IPS-18c (cell line): ENCODE results near the gene DLAT.
A peak's percentile ranks its signal among the peaks of the same experiment; 100 is the strongest.
"Not testable (repeated sequence)": the region's sequence is repeated elsewhere in the genome, so short reads cannot be mapped to it uniquely, and the experiment has no call there.

Experiments used
- H3K4me3 ChIP-seq: 2 replicates; pipeline ENCODE4 v1.7.0; 2013; ENCODE audit warnings: low read depth, mild to moderate bottlenecking, low read length, moderate library complexity; ENCODE audit not compliant: insufficient read depth
- H3K9me3 ChIP-seq: one replicate; pipeline ENCODE4 v1.6.1; 2013; ENCODE audit warnings: mild to moderate bottlenecking, low read length, moderate library complexity; ENCODE audit not compliant: control insufficient read depth, insufficient read depth

The DLAT gene

GRCh38 chr11:111999111-111999510 lies 26.1 kb upstream of the DLAT start:
- Histone ChIP-seq H3K9me3 (peaks cover 2% of the 10 kb centered on the region), H3K4me3 (no peak overlapping the region)

DNA sequence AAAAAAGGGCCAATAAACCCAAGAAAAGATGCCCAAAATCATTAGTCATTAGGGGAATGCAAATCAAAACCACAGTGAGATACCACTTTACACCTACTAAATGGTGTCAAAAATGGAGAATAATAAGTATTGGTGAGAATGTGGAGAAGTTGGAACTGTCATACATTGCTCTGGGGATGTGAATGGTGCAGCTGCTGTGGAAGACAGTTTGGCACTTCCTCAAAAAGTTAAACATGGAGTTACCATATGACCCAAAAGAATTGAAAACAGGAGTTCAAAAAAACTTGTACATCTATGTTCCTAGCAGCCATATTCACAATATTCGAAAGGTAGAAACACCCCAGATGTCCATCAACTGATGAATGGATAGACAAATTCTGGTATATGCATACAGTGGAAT lies 24.5 kb upstream of the DLAT start:
- Histone ChIP-seq H3K4me3 (no peak overlapping the region), H3K9me3 (peaks cover 2% of the 10 kb centered on the region)

DNA sequence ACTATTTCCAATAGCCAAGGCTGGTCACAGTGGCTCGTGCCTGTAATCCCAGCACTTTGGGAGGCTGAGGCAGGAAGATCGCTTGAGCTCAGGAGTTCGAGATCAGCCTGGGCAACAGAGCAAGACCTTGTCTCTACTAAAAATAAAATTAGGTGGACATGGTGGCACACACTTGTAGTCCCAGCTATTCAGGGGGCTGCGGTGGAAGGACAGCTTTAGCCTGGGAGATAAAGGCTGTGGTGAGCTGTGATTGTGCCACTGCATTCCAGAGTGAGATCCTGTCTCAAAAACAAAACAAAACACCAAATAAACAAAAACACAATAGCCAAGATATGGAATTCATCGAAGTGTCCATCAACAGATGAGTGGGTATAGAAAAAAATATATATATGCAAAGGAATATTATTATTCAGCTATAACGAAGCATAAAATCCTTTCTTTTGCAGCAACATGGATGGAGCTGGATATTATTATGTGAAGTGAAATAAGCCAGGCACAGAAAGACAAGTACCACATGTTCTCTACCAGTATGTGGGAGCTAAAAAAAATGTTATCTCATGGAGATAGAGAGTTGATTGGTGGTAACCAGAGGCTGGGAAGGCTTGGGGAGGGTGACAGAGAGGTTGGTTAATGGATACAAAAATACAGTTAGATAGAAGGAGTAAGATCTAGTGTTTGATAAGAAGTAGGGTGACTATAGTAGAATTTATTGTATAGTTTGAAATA lies 22.6 kb upstream of the DLAT start:
- Histone ChIP-seq H3K4me3 (no peak overlapping the region), H3K9me3 (peaks cover 5% of the 10 kb centered on the region)

DNA sequence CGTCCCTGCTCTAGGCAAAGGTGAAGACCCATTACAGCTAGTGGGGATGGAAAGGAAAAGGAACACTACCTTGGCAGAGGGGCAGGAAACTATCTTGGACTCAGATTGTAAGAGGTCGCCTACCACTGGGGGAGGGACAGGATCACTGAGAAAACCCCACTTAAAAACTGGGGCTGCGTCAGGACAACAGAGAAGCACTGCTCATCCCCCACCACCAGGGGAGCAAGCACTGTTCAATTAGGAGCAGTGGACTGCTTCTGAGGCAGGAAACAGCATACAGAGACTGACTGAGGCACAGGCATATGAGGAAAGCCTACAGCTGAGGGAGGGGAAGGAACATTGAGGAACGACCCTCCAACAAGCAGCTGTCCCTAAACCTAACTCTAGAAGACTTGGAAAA lies 20.8 kb upstream of the DLAT start:
- no peak overlapping the region for H3K4me3 ChIP-seq
- peaks cover 5% of the 10 kb centered on the region for H3K9me3 ChIP-seq

- Histone ChIP-seq H3K4me3 (no peak overlapping the region), H3K9me3 (peaks cover 5% of the 10 kb centered on the region)
These were observed 19.6 kb upstream of the DLAT start for GRCh38 chr11:112005422-112006094.

GRCh38 chr11:112006095-112006441 lies 19.1 kb upstream of the DLAT start:
- H3K4me3 ChIP-seq, H3K9me3 ChIP-seq: not testable (repeated sequence)

GRCh38 chr11:112011451-112011850 lies 13.8 kb upstream of the DLAT start:
- H3K9me3 ChIP-seq, result not testable (repeated sequence)

GRCh38 chr11:112012874-112013273 lies 12.3 kb upstream of the DLAT start:
- Histone ChIP-seq H3K4me3 (no peak overlapping the region), H3K9me3 (no peaks in the 10 kb centered on the region)

More at GRCh38 chr11:112011451-112011850, 13.8 kb upstream of the DLAT start:
- H3K4me3 ChIP-seq, result not testable (repeated sequence)

DNA sequence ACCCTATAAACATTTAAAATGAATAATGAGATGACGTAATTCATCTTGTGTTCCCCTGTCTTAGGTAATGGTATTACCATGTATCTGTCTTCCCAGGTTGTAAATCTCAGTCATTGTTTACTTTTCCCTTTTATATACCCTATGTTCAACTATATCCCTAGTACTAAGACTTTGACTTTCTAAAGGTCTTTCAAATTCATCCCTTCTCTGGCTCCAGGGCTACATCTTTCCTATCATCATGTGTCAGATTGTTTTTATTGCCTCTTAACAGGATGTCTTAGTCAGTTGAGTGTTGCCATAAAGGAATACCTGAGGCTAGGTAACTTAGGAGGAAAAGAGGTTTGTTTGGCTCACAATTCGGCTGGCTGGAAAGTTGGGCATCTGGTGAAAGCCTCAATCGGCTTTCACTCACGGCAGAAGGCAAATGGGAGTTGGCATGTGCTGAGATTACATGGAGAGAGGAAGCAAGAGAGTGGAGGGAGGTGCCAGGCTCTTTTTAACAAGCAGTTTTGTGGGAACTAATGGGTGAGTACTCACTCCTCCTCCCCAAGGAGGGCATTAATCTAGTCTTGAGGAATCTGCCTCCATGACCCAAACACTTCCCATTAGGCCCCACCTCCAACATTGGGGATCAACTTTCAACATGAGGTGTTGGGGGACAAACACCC lies 11.6 kb upstream of the DLAT start:
- no peaks in the 10 kb centered on the region for H3K9me3 ChIP-seq
- no peak overlapping the region for H3K4me3 ChIP-seq

DNA sequence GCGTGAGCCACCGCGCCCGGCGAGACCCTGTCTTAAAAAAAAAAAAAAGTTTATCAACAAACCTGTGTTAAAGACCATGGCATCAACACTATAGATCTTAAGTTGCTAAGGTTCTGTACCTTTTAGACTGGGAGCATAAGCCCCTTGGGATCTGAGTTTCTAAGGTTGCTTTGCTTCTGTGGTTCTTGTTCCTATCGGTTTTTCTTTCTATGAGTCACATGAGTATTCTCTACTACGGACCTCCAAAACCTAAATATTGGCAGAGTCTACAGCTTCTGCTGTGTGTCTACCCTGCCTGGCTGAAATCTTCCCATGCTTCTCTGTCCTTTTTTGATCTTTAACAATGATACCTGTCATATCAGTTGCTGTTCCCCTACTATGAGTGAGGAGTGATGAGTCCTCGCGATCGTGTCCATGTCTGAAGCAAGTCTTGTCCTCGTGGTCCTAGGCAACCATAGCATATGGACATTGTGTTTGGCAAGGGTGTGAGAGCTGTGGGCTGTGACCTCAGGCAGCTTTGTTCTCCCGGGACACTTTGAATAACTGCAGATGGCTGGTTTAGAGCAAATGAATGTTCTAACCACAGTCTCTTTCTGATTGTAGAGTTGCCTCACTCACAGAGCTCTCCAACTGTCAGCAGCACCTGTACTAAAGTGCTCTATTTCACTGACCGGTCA lies 9.0 kb upstream of the DLAT start:
- Histone ChIP-seq H3K9me3 (no peaks in the 10 kb centered on the region), H3K4me3 (no peak overlapping the region)

DNA sequence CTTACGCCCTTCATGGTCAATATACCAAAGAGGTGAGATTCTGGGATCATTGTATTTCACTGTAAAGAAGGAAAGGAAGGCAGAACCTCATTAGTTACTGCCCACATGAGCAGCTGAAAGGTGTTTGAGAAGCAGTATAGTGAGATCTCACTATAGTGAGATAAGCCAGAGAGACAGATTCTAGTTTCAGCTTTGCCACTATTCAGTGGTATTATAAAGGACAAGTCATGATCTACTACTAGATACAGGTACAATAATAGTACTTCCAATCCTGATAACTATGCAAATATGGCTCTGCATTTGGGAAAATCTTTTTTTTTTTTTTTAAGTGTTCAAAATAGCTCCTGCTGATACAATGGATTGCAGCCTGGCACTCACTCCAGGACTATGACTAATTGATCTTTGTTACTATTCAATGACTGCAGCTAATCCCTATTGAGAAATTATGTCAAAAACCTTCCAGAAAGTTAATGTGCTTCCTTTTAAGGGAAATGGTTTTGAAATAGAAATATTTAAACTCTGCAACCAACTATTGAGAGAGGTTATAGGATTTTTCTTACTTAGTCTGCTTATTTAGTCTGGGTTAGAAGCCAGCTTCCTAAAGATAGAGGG lies 8.3 kb upstream of the DLAT start:
- Histone ChIP-seq H3K9me3 (no peaks in the 10 kb centered on the region), H3K4me3 (no peak overlapping the region)

GRCh38 chr11:112017538-112017937 lies 7.7 kb upstream of the DLAT start:
- Histone ChIP-seq H3K9me3 (no peaks in the 10 kb centered on the region), H3K4me3 (no peak overlapping the region)

DNA sequence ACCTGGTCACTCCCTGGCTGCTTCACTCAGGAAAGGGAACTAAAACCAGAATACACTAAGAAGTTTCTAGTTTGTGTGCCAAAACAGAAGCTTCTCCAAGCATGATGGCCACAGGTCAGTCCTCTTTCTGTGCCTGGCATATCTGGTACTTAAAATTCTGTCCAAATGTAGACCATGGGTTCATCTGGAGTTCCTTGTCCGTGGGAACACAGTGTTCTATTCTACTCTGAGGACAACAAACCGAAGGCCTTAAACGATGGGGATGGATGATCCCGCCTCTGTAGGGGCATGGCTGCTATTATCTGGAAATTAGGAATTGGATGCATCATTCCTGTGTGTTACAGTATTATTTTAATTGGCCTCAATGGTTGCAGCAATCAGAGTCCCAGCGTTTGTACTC lies 6.1 kb upstream of the DLAT start:
- Histone ChIP-seq H3K9me3 (no peaks in the 10 kb centered on the region), H3K4me3 (no peak overlapping the region)

- Histone ChIP-seq H3K9me3 (no peaks in the 10 kb centered on the region), H3K4me3 (no peak overlapping the region)
These were observed 2.1 kb upstream of the DLAT start for GRCh38 chr11:112023104-112023503.

DNA sequence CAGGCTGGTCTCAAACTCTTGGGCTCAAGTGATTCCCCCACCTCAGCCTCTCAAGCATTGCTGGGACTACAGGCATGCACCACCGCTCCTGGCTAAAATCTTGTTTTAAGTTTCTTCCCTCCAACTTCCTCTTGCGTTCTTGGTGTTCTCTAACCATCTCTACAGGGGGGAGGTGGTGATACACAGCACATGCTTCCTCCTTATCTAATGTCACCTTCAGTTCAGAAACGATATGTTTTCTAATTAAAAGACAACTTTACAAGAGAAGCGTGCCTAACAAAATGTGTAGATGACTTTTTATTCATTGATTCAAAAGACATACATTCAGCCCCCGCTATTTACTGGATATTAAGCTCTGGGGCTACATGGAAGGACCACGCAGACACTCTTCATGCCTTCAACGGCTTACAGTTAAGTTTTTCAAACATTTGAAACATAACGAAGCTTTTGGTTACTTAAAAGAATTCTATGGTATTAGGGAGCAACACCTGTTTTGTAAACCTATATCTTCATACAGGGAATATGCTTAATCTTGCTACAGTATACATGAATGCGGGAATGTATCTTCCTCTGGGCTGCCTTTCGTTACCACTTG lies 933 bp upstream of the DLAT start:
- peak overlapping the region; percentile 95 for H3K4me3 ChIP-seq
- no peaks in the 10 kb centered on the region for H3K9me3 ChIP-seq

GRCh38 chr11:112025707-112026106 lies 499 bp downstream of the DLAT start:
- no peaks in the 10 kb centered on the region for H3K9me3 ChIP-seq

DNA sequence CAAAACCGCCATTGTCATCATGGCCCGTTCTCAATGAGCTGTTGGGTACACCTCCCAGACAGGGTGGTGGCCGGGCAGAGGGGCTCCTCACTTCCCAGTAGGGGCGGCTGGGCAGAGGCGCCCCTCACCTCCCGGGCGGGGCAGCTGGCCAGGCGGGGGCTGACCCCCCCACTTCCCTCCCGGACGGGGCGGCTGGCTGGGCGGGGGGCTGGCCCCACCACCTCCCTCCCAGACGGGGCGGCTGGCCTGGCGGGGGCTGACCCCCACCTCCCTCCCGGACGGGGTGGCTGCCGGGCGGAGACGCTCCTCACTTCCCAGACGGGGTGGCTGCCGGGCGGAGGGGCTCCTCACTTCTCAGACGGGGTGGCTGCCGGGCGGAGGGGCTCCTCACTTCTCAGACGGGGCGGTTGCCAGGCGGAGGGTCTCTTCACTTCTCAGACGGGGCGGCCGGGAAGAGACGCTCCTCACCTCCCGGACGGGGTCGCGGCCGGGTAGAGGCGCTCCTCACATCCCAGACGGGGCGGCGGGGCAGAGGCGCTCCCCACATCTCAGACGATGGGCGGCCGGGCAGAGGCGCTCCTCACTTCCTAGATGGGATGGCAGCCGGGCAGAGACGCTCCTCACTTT lies 1.7 kb downstream of the DLAT start:
- H3K4me3 ChIP-seq, H3K9me3 ChIP-seq: not testable (repeated sequence)

More at GRCh38 chr11:112025707-112026106, 499 bp downstream of the DLAT start:
- H3K4me3 ChIP-seq, result peak overlapping the region; percentile 95
